SK-N-SH treated with all-trans-retinoic acid at 6 μM for 48 hours (cell line): Measurements from ENCODE around the gene RAB36.

ENCODE experiments used
- ATAC-seq: fragments of 200-7000 bp; cut with Tn5 transposase; 3 replicates; pipeline ENCODE4 v1.9.1; 2020; ENCODE audit warnings: mild to moderate bottlenecking, moderate library complexity
- BACH2 ChIP-seq: fragments of 250-450 bp; sonication (Bioruptor Pico); IDR thresholded peaks from 2 replicates; pipeline ENCODE4 v1.9.0; 2021; ENCODE audit warnings: mild to moderate bottlenecking, borderline replicate concordance
- CSDC2 ChIP-seq: fragments of 250-450 bp; sonication (Bioruptor Pico); IDR thresholded peaks from 2 replicates; pipeline ENCODE4 v1.5.0; 2020; ENCODE audit warnings: mild to moderate bottlenecking, moderate library complexity
- ISL1 ChIP-seq: fragments of 250-450 bp; sonication (Bioruptor Pico); IDR thresholded peaks from 2 replicates; pipeline ENCODE4 v2.1.2; 2022; ENCODE audit warnings: mild to moderate bottlenecking, moderate library complexity
- PPARA ChIP-seq: fragments of 250-450 bp; sonication (Bioruptor Pico); IDR thresholded peaks from 2 replicates; pipeline ENCODE4 v1.5.0; 2020; ENCODE audit warnings: mild to moderate bottlenecking, borderline replicate concordance
- RARB ChIP-seq: fragments of 250-450 bp; sonication (Bioruptor Pico); IDR thresholded peaks from 2 replicates; pipeline ENCODE4 v1.8.0; 2021; ENCODE audit warnings: mild to moderate bottlenecking, moderate library complexity
- SNAI2 ChIP-seq: fragments of 250-450 bp; sonication (Bioruptor Pico); IDR thresholded peaks from 2 replicates; pipeline ENCODE4 v1.5.0; 2020; ENCODE audit warnings: mild to moderate bottlenecking, moderate library complexity
- TCF4 ChIP-seq: fragments of 250-450 bp; sonication (Bioruptor Pico); IDR thresholded peaks from 2 replicates; pipeline ENCODE4 v1.8.0; 2021; ENCODE audit warnings: mild to moderate bottlenecking, moderate library complexity, borderline replicate concordance
- TOX ChIP-seq: fragments of 250-450 bp; sonication (Bioruptor Pico); IDR thresholded peaks from 2 replicates; pipeline ENCODE4 v1.8.0; 2021; ENCODE audit warnings: mild to moderate bottlenecking, moderate library complexity, borderline replicate concordance
- ZC3H10 ChIP-seq: fragments of 250-450 bp; sonication (Bioruptor Pico); IDR thresholded peaks from 2 replicates; pipeline ENCODE4 v1.5.1; 2021; ENCODE audit warnings: mild to moderate bottlenecking, moderate library complexity
- ZNF70 ChIP-seq: fragments of 450-650 bp; formaldehyde crosslinking; IDR thresholded peaks from 2 replicates; pipeline ENCODE4 v1.5.0; 2020; ENCODE audit warnings: mild to moderate bottlenecking, moderate library complexity
- TF ChIP-seq, protein P1 (sequence below): fragments of 250-450 bp; sonication (Bioruptor Pico); IDR thresholded peaks from 2 replicates; pipeline ENCODE4 v1.5.0; 2020; ENCODE audit warnings: mild to moderate bottlenecking, moderate library complexity
- TF ChIP-seq, protein P2 (sequence below): fragments of 250-450 bp; sonication (Bioruptor Pico); IDR thresholded peaks from 2 replicates; pipeline ENCODE4 v1.8.0; 2021; ENCODE audit warnings: low read depth, mild to moderate bottlenecking, moderate library complexity, borderline replicate concordance
- TF ChIP-seq, protein P3 (sequence below): fragments of 250-450 bp; sonication (Bioruptor Pico); IDR thresholded peaks from 2 replicates; pipeline ENCODE4 v1.8.0; 2020; ENCODE audit warnings: mild to moderate bottlenecking, moderate library complexity, borderline replicate concordance
- TF ChIP-seq, protein P4 (sequence below): fragments of 250-450 bp; sonication (Bioruptor Pico); IDR thresholded peaks from 2 replicates; pipeline ENCODE4 v1.5.1; 2021; ENCODE audit warnings: mild to moderate bottlenecking, moderate library complexity

RAB36 gene, protein sequence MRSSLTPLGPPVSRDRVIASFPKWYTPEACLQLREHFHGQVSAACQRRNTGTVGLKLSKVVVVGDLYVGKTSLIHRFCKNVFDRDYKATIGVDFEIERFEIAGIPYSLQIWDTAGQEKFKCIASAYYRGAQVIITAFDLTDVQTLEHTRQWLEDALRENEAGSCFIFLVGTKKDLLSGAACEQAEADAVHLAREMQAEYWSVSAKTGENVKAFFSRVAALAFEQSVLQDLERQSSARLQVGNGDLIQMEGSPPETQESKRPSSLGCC

DNA sequence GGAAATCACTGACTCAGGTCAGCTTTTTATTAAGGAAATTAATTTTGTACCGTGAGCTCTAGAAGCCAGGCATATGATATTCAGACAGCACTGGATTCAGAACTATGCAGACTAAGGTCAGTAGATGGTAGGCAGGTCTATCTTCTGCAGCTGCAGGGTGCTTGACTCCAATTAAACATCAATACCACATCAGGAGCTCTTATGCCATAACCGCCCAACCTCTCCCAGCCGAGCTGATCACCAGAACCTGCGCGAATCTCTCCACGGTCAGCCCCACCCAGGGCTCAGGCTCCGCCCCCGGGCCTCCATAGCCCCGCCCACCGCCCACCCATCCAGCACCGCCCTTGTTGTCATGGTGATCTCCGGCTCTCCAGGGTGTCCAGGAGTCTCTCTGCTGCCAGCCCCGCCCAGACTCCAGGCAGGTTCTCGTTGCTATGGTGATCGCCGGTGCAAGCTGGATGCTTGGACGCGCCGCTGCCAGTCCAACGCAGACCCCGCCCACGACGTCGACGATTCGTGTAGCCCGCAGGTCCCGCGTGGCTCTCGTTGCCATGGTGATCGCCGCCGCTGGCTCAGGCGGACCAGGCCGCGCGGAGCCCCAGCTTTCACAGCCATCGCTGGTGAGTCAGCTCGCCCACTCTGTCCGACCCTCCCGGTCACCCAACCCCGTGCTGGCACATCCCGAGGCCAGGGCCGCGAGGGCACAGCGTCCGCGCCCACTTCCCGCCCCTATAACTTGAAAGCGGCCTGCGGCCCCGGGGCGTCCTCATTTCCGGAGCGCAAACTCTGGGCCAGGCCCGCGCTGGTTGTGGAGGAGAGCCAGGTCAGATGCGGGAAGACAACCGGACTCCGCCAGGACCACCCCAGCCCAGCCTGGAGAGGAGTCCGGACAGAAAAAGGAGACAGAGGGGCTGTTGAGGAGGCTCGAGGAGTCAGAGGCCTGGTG is at the start of gene RAB36:
TSS of gene RAB36 (plus strand) at position 546 of the 946 bp plus-strand sequence. CDS start 1,140 bp downstream, outside the sequence.
- peak; percentile 89 for ATAC-seq
- TF ChIP-seq, protein P1, sequence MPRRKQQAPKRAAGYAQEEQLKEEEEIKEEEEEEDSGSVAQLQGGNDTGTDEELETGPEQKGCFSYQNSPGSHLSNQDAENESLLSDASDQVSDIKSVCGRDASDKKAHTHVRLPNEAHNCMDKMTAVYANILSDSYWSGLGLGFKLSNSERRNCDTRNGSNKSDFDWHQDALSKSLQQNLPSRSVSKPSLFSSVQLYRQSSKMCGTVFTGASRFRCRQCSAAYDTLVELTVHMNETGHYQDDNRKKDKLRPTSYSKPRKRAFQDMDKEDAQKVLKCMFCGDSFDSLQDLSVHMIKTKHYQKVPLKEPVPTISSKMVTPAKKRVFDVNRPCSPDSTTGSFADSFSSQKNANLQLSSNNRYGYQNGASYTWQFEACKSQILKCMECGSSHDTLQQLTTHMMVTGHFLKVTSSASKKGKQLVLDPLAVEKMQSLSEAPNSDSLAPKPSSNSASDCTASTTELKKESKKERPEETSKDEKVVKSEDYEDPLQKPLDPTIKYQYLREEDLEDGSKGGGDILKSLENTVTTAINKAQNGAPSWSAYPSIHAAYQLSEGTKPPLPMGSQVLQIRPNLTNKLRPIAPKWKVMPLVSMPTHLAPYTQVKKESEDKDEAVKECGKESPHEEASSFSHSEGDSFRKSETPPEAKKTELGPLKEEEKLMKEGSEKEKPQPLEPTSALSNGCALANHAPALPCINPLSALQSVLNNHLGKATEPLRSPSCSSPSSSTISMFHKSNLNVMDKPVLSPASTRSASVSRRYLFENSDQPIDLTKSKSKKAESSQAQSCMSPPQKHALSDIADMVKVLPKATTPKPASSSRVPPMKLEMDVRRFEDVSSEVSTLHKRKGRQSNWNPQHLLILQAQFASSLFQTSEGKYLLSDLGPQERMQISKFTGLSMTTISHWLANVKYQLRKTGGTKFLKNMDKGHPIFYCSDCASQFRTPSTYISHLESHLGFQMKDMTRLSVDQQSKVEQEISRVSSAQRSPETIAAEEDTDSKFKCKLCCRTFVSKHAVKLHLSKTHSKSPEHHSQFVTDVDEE (CRISPR knock-in tag): 0 out of 2 replicates have a peak, but pooled peaks have one; percentile 13
- no peak for TF ChIP-seq SNAI2 (CRISPR knock-in tag)

DNA sequence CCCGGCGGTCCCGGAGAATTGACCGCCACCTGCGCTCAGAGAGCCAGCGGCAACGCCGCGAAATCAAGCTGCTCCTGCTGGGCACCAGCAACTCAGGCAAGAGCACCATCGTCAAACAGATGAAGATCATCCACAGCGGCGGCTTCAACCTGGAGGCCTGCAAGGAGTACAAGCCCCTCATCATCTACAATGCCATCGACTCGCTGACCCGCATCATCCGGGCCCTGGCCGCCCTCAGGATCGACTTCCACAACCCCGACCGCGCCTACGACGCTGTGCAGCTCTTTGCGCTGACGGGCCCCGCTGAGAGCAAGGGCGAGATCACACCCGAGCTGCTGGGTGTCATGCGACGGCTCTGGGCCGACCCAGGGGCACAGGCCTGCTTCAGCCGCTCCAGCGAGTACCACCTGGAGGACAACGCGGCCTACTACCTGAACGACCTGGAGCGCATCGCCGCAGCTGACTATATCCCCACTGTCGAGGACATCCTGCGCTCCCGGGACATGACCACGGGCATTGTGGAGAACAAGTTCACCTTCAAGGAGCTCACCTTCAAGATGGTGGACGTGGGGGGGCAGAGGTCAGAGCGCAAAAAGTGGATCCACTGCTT is 49.4 kb upstream of the RAB36 start:
- no peak for ATAC-seq

DNA sequence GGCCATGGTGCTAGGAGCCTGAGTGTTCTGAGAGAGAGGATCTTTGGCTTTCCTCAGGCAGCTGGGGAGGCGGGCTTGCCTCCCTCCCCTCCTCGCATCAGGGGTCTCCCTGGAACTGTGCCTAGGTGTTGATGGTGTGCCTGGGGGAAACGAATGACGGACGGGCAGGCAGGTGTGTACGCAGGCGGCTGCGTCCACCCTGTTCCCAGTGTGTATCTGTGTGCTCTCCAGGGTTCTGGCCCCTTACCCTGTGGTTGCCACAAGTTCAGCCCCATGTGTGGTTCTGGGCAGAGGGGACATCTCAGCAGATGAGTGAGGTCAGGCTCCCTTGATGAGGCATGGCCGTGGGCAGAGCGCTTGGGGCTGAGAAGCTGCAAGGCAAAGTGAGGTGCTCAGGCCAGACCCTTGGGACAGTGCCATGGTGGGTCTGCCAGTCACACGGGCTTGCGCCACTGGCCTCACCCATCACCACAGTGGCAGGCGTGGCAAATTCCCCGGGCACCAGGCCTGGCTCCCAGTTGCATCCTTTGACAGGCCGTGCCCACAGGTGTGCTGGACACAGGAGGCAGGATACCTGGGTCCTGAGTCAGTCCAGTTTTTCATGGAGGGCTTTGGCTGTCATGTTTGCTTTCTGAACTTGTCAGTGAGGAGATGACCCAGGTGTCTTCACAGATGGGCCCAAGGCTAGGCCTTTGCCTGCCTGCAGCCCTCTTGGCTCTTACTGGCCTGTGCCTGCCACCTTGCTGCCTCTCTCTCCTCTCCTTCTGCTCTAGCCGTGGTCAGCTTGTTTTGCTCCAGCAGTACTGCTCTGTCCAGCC is 47.7 kb upstream of the RAB36 start:
- ATAC-seq: no peak
- TF ChIP-seq, protein P1 (CRISPR knock-in tag): no peak
- TF ChIP-seq PPARA (no peak), ISL1 (no peak), ZC3H10 (CRISPR knock-in tag) (no peak), ZNF70 (CRISPR knock-in tag) (no peak), BACH2 (no peak), TOX (CRISPR knock-in tag) (no peak), RARB (no peak), TCF4 (CRISPR knock-in tag) (no peak), CSDC2 (CRISPR knock-in tag) (no peak)
- TF ChIP-seq, protein P2, sequence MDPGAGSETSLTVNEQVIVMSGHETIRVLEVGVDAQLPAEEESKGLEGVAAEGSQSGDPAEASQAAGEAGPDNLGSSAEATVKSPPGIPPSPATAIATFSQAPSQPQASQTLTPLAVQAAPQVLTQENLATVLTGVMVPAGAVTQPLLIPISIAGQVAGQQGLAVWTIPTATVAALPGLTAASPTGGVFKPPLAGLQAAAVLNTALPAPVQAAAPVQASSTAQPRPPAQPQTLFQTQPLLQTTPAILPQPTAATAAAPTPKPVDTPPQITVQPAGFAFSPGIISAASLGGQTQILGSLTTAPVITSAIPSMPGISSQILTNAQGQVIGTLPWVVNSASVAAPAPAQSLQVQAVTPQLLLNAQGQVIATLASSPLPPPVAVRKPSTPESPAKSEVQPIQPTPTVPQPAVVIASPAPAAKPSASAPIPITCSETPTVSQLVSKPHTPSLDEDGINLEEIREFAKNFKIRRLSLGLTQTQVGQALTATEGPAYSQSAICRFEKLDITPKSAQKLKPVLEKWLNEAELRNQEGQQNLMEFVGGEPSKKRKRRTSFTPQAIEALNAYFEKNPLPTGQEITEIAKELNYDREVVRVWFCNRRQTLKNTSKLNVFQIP: no peak
- TF ChIP-seq, protein P3, sequence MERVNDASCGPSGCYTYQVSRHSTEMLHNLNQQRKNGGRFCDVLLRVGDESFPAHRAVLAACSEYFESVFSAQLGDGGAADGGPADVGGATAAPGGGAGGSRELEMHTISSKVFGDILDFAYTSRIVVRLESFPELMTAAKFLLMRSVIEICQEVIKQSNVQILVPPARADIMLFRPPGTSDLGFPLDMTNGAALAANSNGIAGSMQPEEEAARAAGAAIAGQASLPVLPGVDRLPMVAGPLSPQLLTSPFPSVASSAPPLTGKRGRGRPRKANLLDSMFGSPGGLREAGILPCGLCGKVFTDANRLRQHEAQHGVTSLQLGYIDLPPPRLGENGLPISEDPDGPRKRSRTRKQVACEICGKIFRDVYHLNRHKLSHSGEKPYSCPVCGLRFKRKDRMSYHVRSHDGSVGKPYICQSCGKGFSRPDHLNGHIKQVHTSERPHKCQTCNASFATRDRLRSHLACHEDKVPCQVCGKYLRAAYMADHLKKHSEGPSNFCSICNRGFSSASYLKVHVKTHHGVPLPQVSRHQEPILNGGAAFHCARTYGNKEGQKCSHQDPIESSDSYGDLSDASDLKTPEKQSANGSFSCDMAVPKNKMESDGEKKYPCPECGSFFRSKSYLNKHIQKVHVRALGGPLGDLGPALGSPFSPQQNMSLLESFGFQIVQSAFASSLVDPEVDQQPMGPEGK (CRISPR knock-in tag): no peak
- TF ChIP-seq, protein P4, sequence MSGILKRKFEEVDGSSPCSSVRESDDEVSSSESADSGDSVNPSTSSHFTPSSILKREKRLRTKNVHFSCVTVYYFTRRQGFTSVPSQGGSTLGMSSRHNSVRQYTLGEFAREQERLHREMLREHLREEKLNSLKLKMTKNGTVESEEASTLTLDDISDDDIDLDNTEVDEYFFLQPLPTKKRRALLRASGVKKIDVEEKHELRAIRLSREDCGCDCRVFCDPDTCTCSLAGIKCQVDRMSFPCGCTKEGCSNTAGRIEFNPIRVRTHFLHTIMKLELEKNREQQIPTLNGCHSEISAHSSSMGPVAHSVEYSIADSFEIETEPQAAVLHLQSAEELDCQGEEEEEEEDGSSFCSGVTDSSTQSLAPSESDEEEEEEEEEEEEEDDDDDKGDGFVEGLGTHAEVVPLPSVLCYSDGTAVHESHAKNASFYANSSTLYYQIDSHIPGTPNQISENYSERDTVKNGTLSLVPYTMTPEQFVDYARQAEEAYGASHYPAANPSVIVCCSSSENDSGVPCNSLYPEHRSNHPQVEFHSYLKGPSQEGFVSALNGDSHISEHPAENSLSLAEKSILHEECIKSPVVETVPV: no peak

More for the DNA sequence above, 49.4 kb upstream of the RAB36 start:
- TF ChIP-seq, protein P1 (CRISPR knock-in tag): no peak
- TF ChIP-seq ISL1 (no peak), SNAI2 (CRISPR knock-in tag) (no peak)
- TF ChIP-seq, all 23 proteins: peak for 0
